NCI-H2171 (cell line): Measurements from ENCODE around the gene GTPBP3.
"Not testable (repeated sequence)": the region's sequence is repeated elsewhere in the genome, so short reads cannot be mapped to it uniquely, and the experiment has no call there.

ENCODE experiments used
- DNase-seq: peaks from one replicate; lab custom pipeline; 2025; lab: John Stamatoyannopoulos, UW

Gene GTPBP3

GRCh38 chr19:17336872-17337674 lies at the start of gene GTPBP3:
GTPBP3 (plus strand) TSS chr19:17337553; CDS start chr19:17337612, 59 bp downstream.
- peak; percentile 98 for DNase-seq

DNA sequence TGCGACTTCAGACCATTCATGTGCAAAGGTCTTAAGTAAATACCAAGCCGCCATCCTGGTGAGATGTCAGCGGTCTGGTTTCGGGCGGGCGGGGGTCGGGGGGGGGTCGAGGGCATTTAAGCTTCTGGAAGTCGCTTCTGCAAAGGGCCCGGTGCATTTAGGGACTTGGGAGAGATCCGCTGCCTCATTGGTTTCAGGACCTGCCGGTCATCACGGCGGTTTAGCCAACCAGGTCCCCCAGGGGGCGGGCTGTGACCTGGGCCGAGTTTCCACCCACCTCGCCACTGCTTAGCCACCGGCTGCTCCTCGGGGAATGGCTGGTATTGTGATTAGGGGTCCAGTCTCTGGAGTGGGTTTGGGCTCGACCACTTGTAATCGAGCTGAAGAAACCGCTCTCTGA lies 47.9 kb upstream of the GTPBP3 start:
- no peak for DNase-seq

DNA sequence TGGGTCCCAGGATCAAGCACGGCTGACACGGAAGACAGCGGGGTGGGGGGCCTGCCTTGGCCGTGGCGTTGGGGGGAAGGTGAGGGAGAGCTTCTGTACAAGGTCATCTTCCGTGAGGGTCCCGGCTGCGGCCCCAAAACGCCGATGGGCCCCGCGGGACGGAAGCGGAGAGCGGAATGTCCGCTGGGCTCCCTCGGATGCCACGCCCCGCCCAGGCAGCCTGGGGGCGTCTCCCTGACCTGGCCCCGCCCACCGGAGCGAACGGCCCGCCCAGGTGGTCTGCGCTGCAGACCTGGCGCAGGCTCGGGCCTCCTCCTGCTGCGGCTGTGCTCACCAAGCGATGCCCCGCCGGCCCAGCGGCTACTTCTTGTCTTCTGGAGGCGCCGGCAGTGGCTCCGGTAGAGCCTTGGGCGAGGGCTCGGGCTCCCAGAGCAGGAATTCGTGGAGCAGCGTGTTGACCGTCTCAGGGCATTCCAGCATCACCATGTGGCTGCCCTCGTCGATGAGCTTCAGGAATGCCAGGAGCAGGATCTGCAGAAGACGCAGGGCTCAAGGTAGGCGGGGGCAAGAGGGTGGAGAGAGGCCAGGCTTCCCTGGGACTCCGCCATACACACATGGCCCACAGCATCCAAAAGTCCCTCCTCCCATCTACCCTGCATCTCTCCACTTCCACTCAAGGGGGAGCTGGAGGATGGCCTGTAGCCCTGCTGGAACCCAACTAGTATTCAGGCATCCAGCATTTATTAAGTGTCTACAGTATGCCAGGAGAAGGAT lies 44.9 kb upstream of the GTPBP3 start:
- DNase-seq: no peak

- DNase-seq: no peak
Measured at GRCh38 chr19:17293605-17294004, 43.7 kb upstream of the GTPBP3 start.

GRCh38 chr19:17294051-17294891 lies 43.1 kb upstream of the GTPBP3 start:
- no peak for DNase-seq

DNA sequence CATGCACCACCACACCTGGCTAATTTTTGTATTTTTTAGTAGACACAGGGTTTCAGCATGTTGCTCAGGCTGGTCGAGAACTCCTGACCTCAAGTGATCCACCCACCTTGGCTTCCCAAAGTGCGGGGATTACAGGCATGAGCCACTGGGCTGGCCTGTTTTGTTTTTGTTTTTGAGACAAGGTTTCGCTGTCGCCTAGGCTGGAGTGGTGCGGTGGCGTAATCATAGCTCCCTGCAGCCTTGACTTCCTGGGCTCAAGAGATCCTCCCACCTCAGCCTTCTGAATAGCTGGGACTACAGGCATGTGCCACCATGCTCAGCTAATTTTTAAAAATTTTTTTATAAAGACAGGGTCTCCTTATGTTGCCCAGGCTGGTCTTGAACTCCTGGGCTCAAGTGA lies 41.8 kb upstream of the GTPBP3 start:
- not testable (repeated sequence) for DNase-seq

DNA sequence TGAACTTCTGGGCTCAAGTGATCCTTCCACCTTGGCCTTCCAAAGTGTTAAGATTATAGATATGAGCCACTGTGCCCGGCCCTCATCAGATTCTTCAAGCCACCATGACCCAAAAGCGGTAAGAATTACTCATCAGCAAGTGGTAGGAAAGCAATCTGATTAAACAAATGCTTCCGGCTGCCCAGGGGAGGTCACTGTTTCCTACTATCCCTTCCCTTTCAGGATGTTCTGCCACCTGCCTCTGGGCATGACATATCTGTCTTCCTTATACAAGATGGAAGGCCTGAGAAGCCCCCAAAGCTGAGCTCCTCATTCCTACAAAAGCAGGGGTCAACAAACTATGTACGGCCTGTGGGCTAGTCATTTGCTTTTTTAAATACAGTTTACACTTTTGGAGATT lies 41.1 kb upstream of the GTPBP3 start:
- no peak for DNase-seq

DNA sequence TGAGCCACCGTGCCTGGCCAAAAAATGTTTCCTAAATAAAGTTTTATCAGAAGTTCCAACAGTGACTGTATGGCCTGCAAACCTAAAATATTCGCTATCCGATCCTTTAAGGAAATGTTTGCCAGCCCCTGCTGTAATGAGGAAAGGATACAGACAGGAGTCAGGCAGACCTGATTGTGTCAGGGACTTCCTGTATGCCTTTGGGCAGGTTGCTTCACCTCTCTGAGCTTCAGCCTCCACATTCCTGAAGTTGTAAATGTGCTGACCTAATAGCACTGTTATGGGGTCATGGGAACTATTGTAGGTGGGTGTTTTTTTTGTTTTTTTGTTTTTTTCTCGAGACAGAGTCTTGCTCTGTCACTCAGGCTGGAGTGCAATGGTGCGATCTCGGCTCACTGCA lies 40.4 kb upstream of the GTPBP3 start:
- no peak for DNase-seq

- no peak for DNase-seq
Measured at GRCh38 chr19:17300992-17301619, 36.2 kb upstream of the GTPBP3 start.

DNA sequence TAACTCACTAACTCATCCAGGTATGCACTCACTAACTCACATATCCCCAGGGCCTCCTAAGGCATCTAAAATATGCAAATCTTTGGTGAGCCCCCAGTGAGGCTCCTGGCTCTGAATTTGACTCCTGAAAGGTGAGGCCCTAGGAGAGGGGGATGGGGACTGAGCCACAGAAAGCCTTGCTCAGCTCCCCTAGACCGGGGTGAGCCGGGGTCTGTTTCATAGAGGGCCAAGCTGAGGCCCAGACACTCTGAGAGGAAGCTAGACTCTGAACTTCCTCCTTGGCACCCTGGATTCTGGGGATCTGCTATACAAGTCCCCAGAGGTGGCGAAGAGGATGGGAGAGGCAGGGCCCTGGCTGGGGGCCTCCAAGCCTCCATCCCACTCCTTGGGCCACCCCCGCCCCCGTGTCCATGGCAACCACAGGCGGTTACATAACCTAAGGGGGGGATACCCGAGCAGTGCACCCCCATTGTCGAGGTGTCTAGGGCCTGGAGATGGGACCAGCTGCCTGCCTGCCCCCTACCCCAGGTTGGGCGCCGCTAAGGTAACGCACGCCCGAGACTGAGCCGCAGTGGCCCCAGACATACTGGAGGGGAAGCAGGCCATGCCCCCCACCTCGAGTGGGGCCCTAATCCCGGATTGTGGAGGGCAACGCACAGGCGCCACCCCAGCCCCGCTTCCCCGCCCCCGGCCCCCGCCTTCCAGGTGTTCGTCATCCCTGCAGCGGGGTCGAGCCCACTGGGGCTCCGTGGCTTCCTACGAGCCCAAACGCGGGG lies 34.8 kb upstream of the GTPBP3 start:
- no peak for DNase-seq

GRCh38 chr19:17303167-17303939 lies 34.0 kb upstream of the GTPBP3 start, which contains the start of gene ABHD8:
ABHD8 (minus strand) TSS chr19:17303425; CDS start chr19:17301616, 1,809 bp downstream.
- DNase-seq: peak; percentile 86

DNA sequence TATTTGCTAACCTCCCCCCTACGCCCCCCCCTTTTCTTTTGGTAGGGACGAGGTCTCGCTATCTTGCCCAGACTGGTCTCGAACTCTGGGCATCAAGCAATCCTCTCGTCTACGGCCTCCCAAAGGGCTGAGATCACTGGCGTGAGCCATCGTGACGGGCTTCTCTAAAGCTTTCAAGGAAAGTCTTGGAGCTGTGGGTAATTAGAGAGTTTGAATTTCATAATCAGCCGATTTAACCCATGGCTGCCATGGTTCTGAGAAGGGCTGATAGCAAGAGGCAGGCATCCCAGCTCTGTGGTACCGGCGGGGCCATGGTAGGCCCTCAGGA lies 33.4 kb upstream of the GTPBP3 start:
- no peak for DNase-seq

GRCh38 chr19:17304386-17305215 lies 32.8 kb upstream of the GTPBP3 start:
- DNase-seq: no peak

DNA sequence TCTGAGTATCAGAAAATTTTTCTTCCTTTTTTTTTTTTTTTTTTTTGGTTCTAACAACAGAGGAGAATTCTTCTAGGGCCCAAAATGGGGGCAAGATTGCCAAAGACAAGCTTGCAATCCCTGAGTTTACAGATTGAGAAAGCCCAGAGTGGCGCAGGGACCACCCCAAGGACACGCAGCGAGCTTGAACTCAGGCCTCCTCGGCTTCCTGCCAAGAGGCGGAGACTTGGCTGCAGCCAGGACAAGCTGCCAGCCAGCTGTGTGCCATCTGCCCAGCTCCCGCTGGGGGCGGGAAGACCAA lies 32.2 kb upstream of the GTPBP3 start:
- no peak for DNase-seq

DNA sequence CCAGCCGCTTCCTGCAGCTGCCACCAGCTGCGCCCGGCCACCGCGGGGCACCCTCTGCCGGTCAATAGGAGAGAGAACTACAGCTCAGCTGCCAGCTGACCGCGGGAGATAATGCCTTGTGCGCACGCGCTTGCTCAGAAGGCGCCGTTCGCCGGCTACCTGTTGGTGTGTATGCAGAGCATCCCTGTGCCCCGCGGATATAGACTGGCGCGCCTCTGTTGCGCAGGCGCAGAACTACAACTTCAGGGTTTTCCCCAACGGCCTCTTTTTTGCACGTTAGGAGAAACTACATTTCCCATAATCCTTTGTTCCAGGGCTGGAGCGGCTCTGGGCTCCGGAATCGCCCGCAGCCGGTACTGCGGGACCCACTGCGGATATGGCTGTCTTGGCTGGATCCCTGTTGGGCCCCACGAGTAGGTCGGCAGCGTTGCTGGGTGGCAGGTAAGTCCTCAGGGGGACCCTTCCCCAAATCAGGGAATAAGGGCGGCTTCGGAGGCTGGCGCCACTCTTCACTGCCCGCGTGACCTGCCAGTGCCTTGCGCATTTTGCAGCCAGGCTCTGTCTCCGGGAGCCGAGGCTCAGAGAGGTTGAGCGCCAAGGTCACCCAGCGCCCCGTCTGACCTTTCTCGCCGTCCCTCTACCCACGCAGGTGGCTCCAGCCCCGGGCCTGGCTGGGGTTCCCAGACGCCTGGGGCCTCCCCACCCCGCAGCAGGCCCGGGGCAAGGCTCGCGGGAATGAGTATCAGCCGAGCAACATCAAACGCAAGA lies 31.7 kb upstream of the GTPBP3 start, which contains the start of gene MRPL34:
Gene MRPL34, plus strand, starts transcription at position 356 of the 768 bp plus-strand sequence. Its CDS starts 21 bp downstream, at position 377.
- peak; percentile 100 for DNase-seq

DNA sequence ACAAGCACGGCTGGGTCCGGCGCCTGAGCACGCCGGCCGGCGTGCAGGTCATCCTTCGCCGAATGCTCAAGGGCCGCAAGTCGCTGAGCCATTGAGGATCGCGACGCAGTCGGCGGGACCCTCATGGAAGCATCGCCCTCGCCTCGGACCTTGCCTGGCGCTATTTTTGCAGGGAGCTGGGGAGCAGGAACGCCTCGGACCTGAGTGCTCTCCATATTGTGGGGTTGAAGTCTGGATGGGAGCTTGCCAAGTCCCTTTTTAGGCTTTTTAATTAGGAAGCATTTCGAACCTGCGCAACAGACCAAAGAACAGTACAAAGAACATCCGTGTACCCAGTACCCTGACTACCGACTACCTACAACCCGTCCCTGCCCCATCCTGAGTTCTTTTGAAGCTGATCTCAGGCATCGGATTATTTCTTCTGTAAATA lies 31.1 kb upstream of the GTPBP3 start:
- DNase-seq: no peak

- no peak for DNase-seq
Measured at GRCh38 chr19:17307876-17308377, 29.4 kb upstream of the GTPBP3 start.

DNA sequence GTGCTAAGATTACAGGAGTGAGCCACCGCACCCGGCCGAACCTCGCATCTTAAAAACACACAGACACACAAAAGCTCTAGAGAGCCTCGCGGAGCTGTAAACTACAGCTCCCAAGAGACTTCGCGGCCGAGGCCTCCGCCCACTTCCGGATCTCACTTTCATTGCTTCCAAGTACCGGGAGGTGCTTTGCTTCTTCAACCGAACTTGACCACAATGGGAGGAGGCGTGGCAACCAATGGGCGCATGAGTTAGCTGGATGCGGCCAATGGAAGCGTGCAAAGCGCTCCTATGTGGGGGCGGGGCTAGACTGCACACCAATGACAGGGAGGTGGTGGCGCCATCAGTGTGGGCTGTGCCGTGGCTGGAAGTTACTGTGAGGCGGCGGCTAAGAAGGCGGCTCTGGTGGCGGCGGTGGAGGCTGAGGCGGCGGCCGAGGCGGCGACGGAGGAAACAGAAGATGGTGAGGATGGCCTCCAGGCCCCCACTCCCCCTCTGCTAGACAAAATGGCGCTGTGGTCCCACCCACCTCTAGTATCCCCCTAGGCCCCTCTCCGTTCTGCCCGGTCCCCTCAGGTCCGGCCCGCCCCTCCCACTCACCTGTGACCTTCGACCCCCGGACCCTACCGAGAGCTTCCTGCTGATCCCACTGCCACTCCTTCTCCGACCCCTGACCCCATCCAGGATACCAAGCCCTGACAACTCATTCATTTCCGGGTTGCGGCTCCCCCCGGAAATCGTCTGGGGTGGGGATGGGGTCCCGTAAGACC lies 28.0 kb upstream of the GTPBP3 start, which contains the start of gene DDA1:
Gene DDA1, plus strand, starts transcription at position 366 of the 767 bp plus-strand sequence. Its CDS starts 92 bp downstream, at position 458.
- DNase-seq: peak; percentile 99
